ENCODE data around the gene KIF13A. TPM values are rescaled to one million over a fixed set of nuclear protein-coding genes. Genes with fewer than 3 reads are reported as not detected.
A peak's percentile ranks its signal among the peaks of the same experiment; 100 is the strongest.

The KIF13A gene
- total RNA-seq, 1 donor from 2014 or later = 43.0 TPM

DNA sequence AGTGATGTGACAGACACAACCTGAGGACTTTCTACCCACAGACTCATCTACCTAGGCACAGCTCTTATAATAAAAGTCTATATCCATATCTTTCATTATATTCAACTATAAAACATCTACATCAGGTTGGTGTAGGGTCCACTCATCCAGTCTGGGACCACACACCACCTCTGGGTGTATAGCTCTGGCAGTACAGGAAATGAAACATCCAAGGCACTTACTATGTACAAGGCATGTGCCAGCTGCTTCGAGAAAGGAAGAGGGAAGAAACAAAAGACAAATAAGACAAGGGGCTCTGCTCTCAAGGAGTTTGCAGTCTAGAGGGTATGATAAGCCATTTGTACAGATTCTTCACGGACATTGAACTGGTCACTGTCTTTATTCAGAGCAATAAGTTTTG lies 18.6 kb downstream of the KIF13A start:
- intact Hi-C loops (cut with DNase I) = no loop called here
- H3K4me1 ChIP-seq = peaks cover 69% of the 10 kb centered on the region
- H3K4me3 ChIP-seq = no peak overlapping the region
- TF ChIP-seq CTCF (IDR thresholded peaks at IDR 0.05) (no peak), POLR2AphosphoS5 (IDR thresholded peaks at IDR 0.05; ENCODE audit: insufficient read depth in 1 of 2, low read depth in 1 of 2) (no peak), POLR2A (IDR thresholded peaks at IDR 0.05) (no peak)
- H3K27ac ChIP-seq = no peak overlapping the region
- no peak for DNase-seq (ENCODE audit: extremely low spot score in 2 of 2)
- no peaks in the 10 kb centered on the region for H3K9me3 ChIP-seq
- H3K36me3 ChIP-seq = no peaks in the 10 kb centered on the region
- H3K27me3 ChIP-seq = no peaks in the 10 kb centered on the region

GRCh38 chr6:17967668-17968518 lies 19.5 kb downstream of the KIF13A start:
- Histone ChIP-seq H3K4me1 (peaks cover 63% of the 10 kb centered on the region), H3K27me3 (no peaks in the 10 kb centered on the region), H3K36me3 (no peaks in the 10 kb centered on the region), H3K27ac (no peak overlapping the region), H3K9me3 (no peaks in the 10 kb centered on the region), H3K4me3 (no peak overlapping the region)
- TF ChIP-seq POLR2AphosphoS5 (IDR thresholded peaks at IDR 0.05; ENCODE audit: insufficient read depth in 1 of 2, low read depth in 1 of 2) = no peak
- TF ChIP-seq POLR2A (IDR thresholded peaks at IDR 0.05) = no peak
- no peak for TF ChIP-seq CTCF (IDR thresholded peaks at IDR 0.05)
- DNase-seq (ENCODE audit: extremely low spot score in 2 of 2) = no peak
- intact Hi-C loops (cut with DNase I) = no loop called here

DNA sequence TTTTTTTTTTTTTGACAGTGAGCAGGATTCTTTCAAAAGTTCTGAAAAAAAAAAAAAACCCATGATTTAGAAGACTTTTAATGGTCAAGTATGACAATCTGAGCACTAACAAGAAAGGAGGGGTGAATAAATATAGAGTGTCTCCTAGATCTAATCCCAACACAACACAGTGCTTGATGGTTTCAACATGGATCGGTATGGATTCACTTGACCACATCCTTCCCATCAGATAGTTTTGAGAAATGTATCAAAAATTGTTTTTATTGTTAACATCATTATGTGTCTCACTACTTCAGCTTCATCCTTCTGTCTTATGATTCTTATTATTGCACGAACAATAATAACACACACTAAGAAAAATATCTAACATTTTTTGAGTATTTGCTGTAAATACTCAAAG lies 21.0 kb downstream of the KIF13A start:
- H3K36me3 ChIP-seq = no peaks in the 10 kb centered on the region
- no peaks in the 10 kb centered on the region for H3K27me3 ChIP-seq
- no peak overlapping the region for H3K4me3 ChIP-seq
- H3K27ac ChIP-seq = no peak overlapping the region
- no peak for DNase-seq (ENCODE audit: extremely low spot score in 2 of 2)
- TF ChIP-seq POLR2AphosphoS5 (IDR thresholded peaks at IDR 0.05; ENCODE audit: insufficient read depth in 1 of 2, low read depth in 1 of 2) (no peak), CTCF (IDR thresholded peaks at IDR 0.05) (no peak), POLR2A (IDR thresholded peaks at IDR 0.05) (no peak)
- intact Hi-C loops (cut with DNase I) = no loop called here
- H3K4me1 ChIP-seq = peaks cover 63% of the 10 kb centered on the region
- H3K9me3 ChIP-seq = no peaks in the 10 kb centered on the region

DNA sequence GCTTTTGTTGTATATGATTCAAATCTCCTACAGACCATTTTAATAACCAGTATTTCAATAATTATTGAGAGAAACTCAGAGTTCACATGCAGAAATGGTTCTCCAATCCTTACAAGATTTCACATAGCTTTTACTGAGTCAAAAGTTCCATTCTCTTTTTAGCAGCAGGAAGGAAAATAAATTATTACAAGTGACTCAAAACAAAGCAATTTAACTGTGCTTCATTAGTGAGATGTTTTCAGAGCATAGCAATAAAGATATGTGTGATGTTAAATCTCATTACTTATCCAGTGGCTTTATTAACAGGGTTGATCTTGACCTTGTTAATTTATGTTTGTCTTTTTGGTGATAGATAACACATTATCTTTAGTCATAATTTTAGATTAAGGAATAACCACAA lies 22.0 kb downstream of the KIF13A start:
- no peaks in the 10 kb centered on the region for H3K36me3 ChIP-seq
- H3K27ac ChIP-seq = peak overlapping the region; percentile 62
- intact Hi-C loops (cut with DNase I) = no loop called here
- no peak for DNase-seq (ENCODE audit: extremely low spot score in 2 of 2)
- peaks cover 60% of the 10 kb centered on the region for H3K4me1 ChIP-seq
- H3K27me3 ChIP-seq = no peaks in the 10 kb centered on the region
- no peak overlapping the region for H3K4me3 ChIP-seq
- H3K9me3 ChIP-seq = no peaks in the 10 kb centered on the region
- TF ChIP-seq POLR2AphosphoS5 (IDR thresholded peaks at IDR 0.05; ENCODE audit: insufficient read depth in 1 of 2, low read depth in 1 of 2) (peak in 1 of 2 donors; percentile 73), CTCF (IDR thresholded peaks at IDR 0.05) (no peak), POLR2A (IDR thresholded peaks at IDR 0.05) (no peak)

DNA sequence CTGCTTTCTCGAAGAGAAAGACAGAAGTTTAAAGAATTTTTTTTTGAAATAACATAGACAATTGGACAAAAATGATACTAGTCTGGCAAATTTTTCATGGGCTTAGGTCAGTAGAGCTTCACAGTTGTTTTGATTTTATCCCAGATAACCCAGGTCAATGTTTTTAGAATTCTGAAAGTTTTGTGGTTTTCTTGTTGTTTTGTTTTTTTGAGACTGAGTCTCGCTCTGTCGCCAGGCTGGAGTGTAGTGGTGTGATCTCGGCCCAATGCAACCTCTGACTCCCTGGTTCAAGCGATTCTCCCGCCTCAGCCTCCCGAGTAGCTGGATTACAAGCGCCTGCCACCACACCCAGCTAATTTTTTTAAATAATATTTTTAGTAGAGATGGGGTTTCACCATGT lies 22.8 kb downstream of the KIF13A start:
- H3K27me3 ChIP-seq = no peaks in the 10 kb centered on the region
- H3K36me3 ChIP-seq = no peaks in the 10 kb centered on the region
- no peaks in the 10 kb centered on the region for H3K9me3 ChIP-seq
- intact Hi-C loops (cut with DNase I) = no loop called here
- no peak overlapping the region for H3K4me3 ChIP-seq
- no peak for TF ChIP-seq CTCF (IDR thresholded peaks at IDR 0.05)
- no peak for TF ChIP-seq POLR2AphosphoS5 (IDR thresholded peaks at IDR 0.05; ENCODE audit: insufficient read depth in 1 of 2, low read depth in 1 of 2)
- TF ChIP-seq POLR2A (IDR thresholded peaks at IDR 0.05) = no peak
- DNase-seq (ENCODE audit: extremely low spot score in 2 of 2) = no peak
- H3K4me1 ChIP-seq = peaks cover 60% of the 10 kb centered on the region
- H3K27ac ChIP-seq = peak overlapping the region; percentile 62

All from vagina (tissue), 2 donors.